Endothelial cell of umbilical vein (primary cell): ENCODE data around the gene CBLN1. TPM values are rescaled to one million over a fixed set of nuclear protein-coding genes. Genes with fewer than 3 reads are reported as not detected.
"Not testable (repeated sequence)": the region's sequence is repeated elsewhere in the genome, so short reads cannot be mapped to it uniquely, and the experiment has no call there.

Source experiments
- BruUV-seq: library from RNA; stranded (reverse); fragments of 400-500 nt; replicated peaks from 2 replicates; lab custom pipeline; 2021; lab: Mats Ljungman, UMichigan
- CTCF ChIA-PET: fragments of 300-600, 350-600 bp; sonication (Branson Sonifier 250); formaldehyde crosslinking; loops from one replicate; lab custom pipeline; 2021; ENCODE audit warnings: antibody characterized with exemption, inconsistent platforms; lab: Charles Lee
- POLR2A ChIA-PET: fragments of 300-600, 350-600 bp; sonication (Branson Sonifier 250); formaldehyde crosslinking; loops from one replicate; lab custom pipeline; 2021; ENCODE audit warnings: antibody characterized with exemption, inconsistent platforms; lab: Charles Lee
- DNase-seq: peaks from one replicate; pipeline ENCODE4 v3.0.0-alpha.2; 2011; ENCODE audit warnings: low read depth, low spot score
- FAIRE-seq: peaks from 2 replicates; lab custom pipeline; 2011; peaks lifted over from hg19 to GRCh38; lab: Jason Lieb, UNC
- H2AFZ ChIP-seq: 2 replicates; pipeline ENCODE4 v1.6.0; 2012; ENCODE audit warnings: low read depth, low read length, control low read depth, inconsistent platforms
- H3K27ac ChIP-seq: 2 replicates; pipeline ENCODE4 v1.5.1; 2011; ENCODE audit warnings: low read depth, mild to moderate bottlenecking, control low read depth, low read length, moderate library complexity; ENCODE audit not compliant: insufficient read depth
- H3K27me3 ChIP-seq, 2 experiments: 2 replicates each; pipeline versions ENCODE4 v1.6.0 to v1.6.1; 2011; ENCODE audit warnings: low read length in 2 of 2, mixed read lengths in 1 of 2; ENCODE audit not compliant: control insufficient read depth in 2 of 2, insufficient read depth in 2 of 2
- H3K36me3 ChIP-seq, 2 experiments: 2 replicates in 1 of 2; 3 replicates in 1 of 2; pipeline ENCODE4 v1.5.1; 2011; ENCODE audit warnings: low read length in 2 of 2, mild to moderate bottlenecking in 1 of 2, moderate library complexity in 1 of 2; ENCODE audit not compliant: control insufficient read depth in 2 of 2, insufficient read depth in 2 of 2; ENCODE audit errors: extremely low read depth in 1 of 2
- H3K4me1 ChIP-seq: 3 replicates; pipeline ENCODE4 v1.5.1; 2011; ENCODE audit warnings: mild to moderate bottlenecking, low read length; ENCODE audit not compliant: control insufficient read depth, insufficient read depth; ENCODE audit errors: extremely low read depth
- H3K4me2 ChIP-seq: 2 replicates; pipeline ENCODE4 v1.6.1; 2011; ENCODE audit warnings: low read length, control low read depth, mixed read lengths; ENCODE audit not compliant: insufficient read depth
- H3K4me3 ChIP-seq, 3 experiments: fragments of 200-600 bp in 1 of 3; sonication (generic), shearing (Covaris generic) in 1 of 3; replicated peaks in 1 of 3; 2 replicates each; pipeline ENCODE4 v1.5.1; 2011 to 2016; ENCODE audit warnings: control low read depth in 3 of 3, low read length in 3 of 3, mild to moderate bottlenecking in 2 of 3, inconsistent platforms in 1 of 3, low read depth in 1 of 3, moderate library complexity in 1 of 3; ENCODE audit not compliant: insufficient read depth in 1 of 3
- H3K79me2 ChIP-seq: 2 replicates; pipeline ENCODE4 v1.6.0; 2012; ENCODE audit warnings: low read length, inconsistent platforms; ENCODE audit not compliant: control insufficient read depth, insufficient read depth
- H3K9ac ChIP-seq: replicated peaks from 2 replicates; pipeline ENCODE3; 2011; ENCODE audit warnings: low read length, control low read depth; ENCODE audit not compliant: insufficient read depth; ENCODE audit errors: extremely low read depth
- H3K9me1 ChIP-seq: replicated peaks from 3 replicates; pipeline ENCODE4 v1.6.0; 2011; ENCODE audit warnings: mild to moderate bottlenecking, low read length; ENCODE audit not compliant: control insufficient read depth, insufficient read depth; ENCODE audit errors: extremely low read depth
- H3K9me3 ChIP-seq: replicated peaks from 2 replicates; pipeline ENCODE4 v1.5.1; 2012; ENCODE audit warnings: low read length, inconsistent platforms; ENCODE audit not compliant: control insufficient read depth, insufficient read depth
- H4K20me1 ChIP-seq: replicated peaks from 2 replicates; pipeline ENCODE3; 2011; ENCODE audit warnings: mild to moderate bottlenecking, low read length; ENCODE audit not compliant: control insufficient read depth, insufficient read depth; ENCODE audit errors: extremely low read depth
- EZH2 ChIP-seq: IDR thresholded peaks from 2 replicates; pipeline ENCODE4 v1.6.1; 2012; ENCODE audit warnings: borderline replicate concordance, low read depth, mild to moderate bottlenecking, moderate library complexity, low read length, inconsistent platforms; ENCODE audit not compliant: severe bottlenecking
- JUN ChIP-seq: IDR thresholded peaks from 2 replicates; pipeline ENCODE4 v1.6.1; 2011; ENCODE audit warnings: borderline replicate concordance, low read depth; ENCODE audit not compliant: insufficient read length, insufficient read depth
- POLR2A ChIP-seq: IDR thresholded peaks from 2 replicates; pipeline ENCODE4 v1.6.1; 2012; ENCODE audit warnings: low read depth, mild to moderate bottlenecking, control low read depth, low read length
- POLR2AphosphoS5 ChIP-seq: IDR thresholded peaks from 2 replicates; pipeline ENCODE4 v1.6.1; 2012; ENCODE audit warnings: low read depth, mild to moderate bottlenecking, control low read depth, low read length, moderate library complexity; ENCODE audit not compliant: insufficient read depth
- dilution Hi-C: fragments of 300-500 bp; cut with MboI; formaldehyde crosslinking; loops from one replicate; pipeline ENCODE4 v1.15.0; 2019; ENCODE audit warnings: low sequenced_read_pairs; ENCODE audit not compliant: extremely low pct_ligation_motif_present
- intact Hi-C: fragments of 100-400 bp; cut with micrococcal nuclease; formaldehyde crosslinking; loops from one replicate; pipeline ENCODE4 v1.10.0; 2022
- polyA plus RNA-seq, 4 experiments: library from polyadenylated mRNA; depleted of rRNA in 3 of 4; stranded (reverse) in 3 of 4; unstranded in 1 of 4; fragments of >200 nt; gene quantifications; 2 replicates each; pipeline versions ENCODE4 v1.2.1 to v1.2.3, GENCODE V29; 2011 to 2012; ENCODE audit warnings: missing spikeins in 1 of 4
- total RNA-seq: library from RNA; stranded (reverse); gene quantifications from 2 replicates; pipeline ENCODE4 v1.2.3, GENCODE V29; 2021
- TF ChIP-seq, protein P1 (sequence below), 2 donors: IDR thresholded peaks; 1 replicate in 1 of 2; 2 replicates in 1 of 2; pipeline ENCODE4 v1.5.1; 2011; ENCODE audit warnings: low read length in 2 of 2, mild to moderate bottlenecking in 2 of 2, moderate library complexity in 2 of 2, control low read depth in 1 of 2, inconsistent platforms in 1 of 2, low read depth in 1 of 2; ENCODE audit not compliant: insufficient read depth in 1 of 2; ENCODE audit errors: extremely low read depth in 1 of 2

Gene CBLN1
- total and polyA plus RNA-seq, 2 donors (not counting 3 experiments of a cell fraction or from before 2014, with no cell fraction given) = not detected

DNA sequence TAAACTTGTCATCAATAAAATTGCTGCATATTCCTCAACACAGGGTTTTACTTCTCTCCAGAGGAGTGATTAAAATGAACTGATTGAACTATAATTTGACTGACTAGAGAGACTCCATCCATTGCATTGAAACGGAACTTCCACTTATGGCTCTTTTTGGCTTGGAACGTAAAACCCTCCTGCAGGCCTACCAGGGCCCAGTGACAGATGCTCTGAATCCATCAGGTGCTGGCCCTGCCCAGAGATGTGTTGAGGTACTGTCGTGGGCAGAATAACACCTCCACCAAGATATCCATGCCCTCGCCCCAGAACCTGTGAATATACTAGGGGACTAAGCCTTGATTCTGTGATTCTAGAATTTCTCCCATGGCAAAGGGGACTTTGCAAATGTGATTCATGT, 45.4 kb downstream of the CBLN1 start:
- no peak overlapping the region for H3K4me2 ChIP-seq
- BruUV-seq = no TSS peak
- H3K36me3 ChIP-seq = no peaks in the 10 kb centered on the region

DNA sequence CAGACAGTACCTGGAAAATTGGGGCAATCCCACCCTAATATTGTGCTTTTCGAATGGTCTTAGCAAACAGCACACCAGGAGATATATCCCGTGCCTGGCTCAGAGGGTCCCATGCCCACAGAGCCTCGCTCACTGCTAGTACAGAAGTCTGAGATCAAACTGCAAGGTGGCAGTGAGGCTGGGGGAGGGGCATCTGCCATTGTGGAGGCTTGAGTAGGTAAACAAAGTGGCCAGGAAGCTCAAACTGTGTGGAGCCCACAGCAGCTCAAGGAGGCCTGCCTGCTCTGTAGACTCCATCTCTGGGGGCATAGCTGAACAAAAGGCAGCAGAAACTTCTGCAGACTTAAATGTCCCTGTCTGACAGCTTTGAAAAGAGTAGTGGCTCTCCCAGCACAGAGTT, 53.3 kb downstream of the CBLN1 start:
- H3K36me3 ChIP-seq, H3K79me2 ChIP-seq, H3K4me1 ChIP-seq, H3K9me1 ChIP-seq, H3K9me3 ChIP-seq, H3K4me3 ChIP-seq, FAIRE-seq, BruUV-seq, DNase-seq, POLR2A ChIA-PET, H2AFZ ChIP-seq, H3K27ac ChIP-seq, H4K20me1 ChIP-seq, dilution Hi-C loops, H3K27me3 ChIP-seq, H3K4me2 ChIP-seq, H3K9ac ChIP-seq, intact Hi-C loops, CTCF ChIA-PET: not testable (repeated sequence)

More for the DNA sequence above, 45.4 kb downstream of the CBLN1 start:
- dilution Hi-C loops = no loop called here
- H3K4me3 ChIP-seq = no peak overlapping the region
- CTCF ChIA-PET = no interaction called here
- H3K79me2 ChIP-seq = no peaks in the 10 kb centered on the region
- H2AFZ ChIP-seq = no peak overlapping the region
- intact Hi-C loops = no loop called here
- POLR2A ChIA-PET = no interaction called here
- no peaks in the 10 kb centered on the region for H3K4me1 ChIP-seq
- no peak overlapping the region for H3K9ac ChIP-seq
- H3K9me3 ChIP-seq = peaks cover 3% of the 10 kb centered on the region
- H3K9me1 ChIP-seq = no peaks in the 10 kb centered on the region
- H3K27ac ChIP-seq = no peak overlapping the region
- no peaks in the 10 kb centered on the region for H4K20me1 ChIP-seq
- FAIRE-seq (no peak), DNase-seq (no peak)
- no peaks in the 10 kb centered on the region for H3K27me3 ChIP-seq
- TF ChIP-seq, protein P1, sequence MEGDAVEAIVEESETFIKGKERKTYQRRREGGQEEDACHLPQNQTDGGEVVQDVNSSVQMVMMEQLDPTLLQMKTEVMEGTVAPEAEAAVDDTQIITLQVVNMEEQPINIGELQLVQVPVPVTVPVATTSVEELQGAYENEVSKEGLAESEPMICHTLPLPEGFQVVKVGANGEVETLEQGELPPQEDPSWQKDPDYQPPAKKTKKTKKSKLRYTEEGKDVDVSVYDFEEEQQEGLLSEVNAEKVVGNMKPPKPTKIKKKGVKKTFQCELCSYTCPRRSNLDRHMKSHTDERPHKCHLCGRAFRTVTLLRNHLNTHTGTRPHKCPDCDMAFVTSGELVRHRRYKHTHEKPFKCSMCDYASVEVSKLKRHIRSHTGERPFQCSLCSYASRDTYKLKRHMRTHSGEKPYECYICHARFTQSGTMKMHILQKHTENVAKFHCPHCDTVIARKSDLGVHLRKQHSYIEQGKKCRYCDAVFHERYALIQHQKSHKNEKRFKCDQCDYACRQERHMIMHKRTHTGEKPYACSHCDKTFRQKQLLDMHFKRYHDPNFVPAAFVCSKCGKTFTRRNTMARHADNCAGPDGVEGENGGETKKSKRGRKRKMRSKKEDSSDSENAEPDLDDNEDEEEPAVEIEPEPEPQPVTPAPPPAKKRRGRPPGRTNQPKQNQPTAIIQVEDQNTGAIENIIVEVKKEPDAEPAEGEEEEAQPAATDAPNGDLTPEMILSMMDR (IDR thresholded peaks at IDR 0.05; ENCODE audit: extremely low read depth in 1 of 2, insufficient read depth in 1 of 2, low read depth in 1 of 2, low read length in 2 of 2) = no peak
- TF ChIP-seq POLR2AphosphoS5 (no peak), POLR2A (no peak), JUN (no peak), EZH2 (no peak)

Other genes starting within 250 kb of the CBLN1 start
- gene C16orf78, start 92.0 kb upstream of the CBLN1 start, total RNA-seq = not detected in 2 replicates
- gene C16orf78, start 92.0 kb upstream of the CBLN1 start, polyA plus RNA-seq = not detected in 2 replicates